Measurements from ENCODE around the gene CWC25. TPM values are rescaled to one million over a fixed set of nuclear protein-coding genes. Genes with fewer than 3 reads are reported as not detected.
A peak's percentile ranks its signal among the peaks of the same experiment; 100 is the strongest.

Gene CWC25
- total and polyA plus RNA-seq, 2 of the 13 experiments (the other 11 are each of a cell fraction or from before 2014, with no cell fraction given) = 15.6 to 22.7 TPM

DNA sequence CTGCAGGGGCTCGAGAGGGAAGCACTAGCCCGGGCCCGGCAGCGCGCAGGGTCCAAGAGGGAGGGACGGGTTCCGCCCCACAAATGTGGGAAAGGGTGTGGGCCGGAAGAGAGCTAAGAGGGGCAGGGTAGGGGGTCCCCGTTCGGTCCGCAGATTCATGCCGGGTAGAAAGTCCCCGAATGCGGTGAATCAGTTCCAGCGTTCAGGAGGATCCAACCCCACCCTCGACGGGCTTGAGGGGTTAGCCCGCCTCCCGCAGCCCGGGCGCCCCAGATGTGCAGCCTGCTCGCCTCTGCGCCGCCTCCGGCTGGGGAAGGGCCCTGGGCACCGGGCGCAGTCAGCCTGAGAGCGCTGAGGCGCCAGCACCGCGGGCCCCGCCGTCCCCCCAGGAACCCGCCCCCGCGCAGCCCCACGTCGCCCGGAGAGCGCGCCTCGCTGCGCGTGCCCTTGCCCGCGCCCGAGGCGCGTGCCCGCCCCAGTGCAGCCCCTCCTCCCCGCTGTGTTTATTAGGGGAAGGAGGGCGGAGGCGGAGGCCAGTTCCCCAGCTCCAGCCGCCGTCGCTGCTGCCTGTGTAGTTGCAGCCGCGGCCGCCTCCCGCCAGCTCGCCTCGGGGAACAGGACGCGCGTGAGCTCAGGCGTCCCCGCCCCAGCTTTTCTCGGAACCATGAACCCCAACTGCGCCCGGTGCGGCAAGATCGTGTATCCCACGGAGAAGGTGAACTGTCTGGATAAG lies 44.6 kb upstream of the CWC25 start, which contains the start of gene LASP1 (continued):
- TF ChIP-seq MTF1 (CRISPR knock-in tag; IDR thresholded peaks at IDR 0.05) (no peak), ZNF513 (CRISPR knock-in tag; conservative IDR thresholded peaks at IDR 0.05) (no peak), ZNF432 (CRISPR knock-in tag; IDR thresholded peaks at IDR 0.05; ENCODE audit: borderline replicate concordance) (no peak), NR2C2 (CRISPR knock-in tag; IDR thresholded peaks at IDR 0.05; ENCODE audit: borderline replicate concordance) (no peak), ZKSCAN1 (IDR thresholded peaks at IDR 0.05; ENCODE audit: low read length) (no peak), ZNF567 (CRISPR knock-in tag; IDR thresholded peaks at IDR 0.05; ENCODE audit: borderline replicate concordance) (no peak), NBN (conservative IDR thresholded peaks at IDR 0.05) (no peak), ZNF770 (CRISPR knock-in tag; IDR thresholded peaks at IDR 0.05) (peak; percentile 88), ZNF510 (CRISPR knock-in tag; IDR thresholded peaks at IDR 0.05; ENCODE audit: low read depth) (no peak), KDM4B (CRISPR knock-in tag; IDR thresholded peaks at IDR 0.05) (0 out of 2 replicates have a peak, but pooled peaks have one; percentile 6), ZNF614 (CRISPR knock-in tag; IDR thresholded peaks at IDR 0.05; ENCODE audit: borderline replicate concordance) (peak; percentile 36; the same call in 1 of the 2 replicates), ZNF484 (CRISPR knock-in tag; IDR thresholded peaks at IDR 0.05; ENCODE audit: borderline replicate concordance, low read depth) (no peak), SRF (IDR thresholded peaks at IDR 0.05; ENCODE audit: low read depth, low read length) (no peak), ZSCAN31 (CRISPR knock-in tag; IDR thresholded peaks at IDR 0.05; ENCODE audit: low read depth) (no peak; the same call in 1 of the 2 replicates), ZNF746 (CRISPR knock-in tag; IDR thresholded peaks at IDR 0.05) (peak; percentile 53; the same call in 1 of the 2 replicates), PHF8 (CRISPR knock-in tag; IDR thresholded peaks at IDR 0.05) (peak; percentile 84), PBX3 (CRISPR knock-in tag; IDR thresholded peaks at IDR 0.05; ENCODE audit: borderline replicate concordance) (no peak), SMARCE1 (IDR thresholded peaks at IDR 0.05; ENCODE audit: borderline replicate concordance) (no peak), ATF7-NPFF (CRISPR knock-in tag; IDR thresholded peaks at IDR 0.05; ENCODE audit: low read depth) (peak; percentile 38)
- TF ChIP-seq, protein P1, sequence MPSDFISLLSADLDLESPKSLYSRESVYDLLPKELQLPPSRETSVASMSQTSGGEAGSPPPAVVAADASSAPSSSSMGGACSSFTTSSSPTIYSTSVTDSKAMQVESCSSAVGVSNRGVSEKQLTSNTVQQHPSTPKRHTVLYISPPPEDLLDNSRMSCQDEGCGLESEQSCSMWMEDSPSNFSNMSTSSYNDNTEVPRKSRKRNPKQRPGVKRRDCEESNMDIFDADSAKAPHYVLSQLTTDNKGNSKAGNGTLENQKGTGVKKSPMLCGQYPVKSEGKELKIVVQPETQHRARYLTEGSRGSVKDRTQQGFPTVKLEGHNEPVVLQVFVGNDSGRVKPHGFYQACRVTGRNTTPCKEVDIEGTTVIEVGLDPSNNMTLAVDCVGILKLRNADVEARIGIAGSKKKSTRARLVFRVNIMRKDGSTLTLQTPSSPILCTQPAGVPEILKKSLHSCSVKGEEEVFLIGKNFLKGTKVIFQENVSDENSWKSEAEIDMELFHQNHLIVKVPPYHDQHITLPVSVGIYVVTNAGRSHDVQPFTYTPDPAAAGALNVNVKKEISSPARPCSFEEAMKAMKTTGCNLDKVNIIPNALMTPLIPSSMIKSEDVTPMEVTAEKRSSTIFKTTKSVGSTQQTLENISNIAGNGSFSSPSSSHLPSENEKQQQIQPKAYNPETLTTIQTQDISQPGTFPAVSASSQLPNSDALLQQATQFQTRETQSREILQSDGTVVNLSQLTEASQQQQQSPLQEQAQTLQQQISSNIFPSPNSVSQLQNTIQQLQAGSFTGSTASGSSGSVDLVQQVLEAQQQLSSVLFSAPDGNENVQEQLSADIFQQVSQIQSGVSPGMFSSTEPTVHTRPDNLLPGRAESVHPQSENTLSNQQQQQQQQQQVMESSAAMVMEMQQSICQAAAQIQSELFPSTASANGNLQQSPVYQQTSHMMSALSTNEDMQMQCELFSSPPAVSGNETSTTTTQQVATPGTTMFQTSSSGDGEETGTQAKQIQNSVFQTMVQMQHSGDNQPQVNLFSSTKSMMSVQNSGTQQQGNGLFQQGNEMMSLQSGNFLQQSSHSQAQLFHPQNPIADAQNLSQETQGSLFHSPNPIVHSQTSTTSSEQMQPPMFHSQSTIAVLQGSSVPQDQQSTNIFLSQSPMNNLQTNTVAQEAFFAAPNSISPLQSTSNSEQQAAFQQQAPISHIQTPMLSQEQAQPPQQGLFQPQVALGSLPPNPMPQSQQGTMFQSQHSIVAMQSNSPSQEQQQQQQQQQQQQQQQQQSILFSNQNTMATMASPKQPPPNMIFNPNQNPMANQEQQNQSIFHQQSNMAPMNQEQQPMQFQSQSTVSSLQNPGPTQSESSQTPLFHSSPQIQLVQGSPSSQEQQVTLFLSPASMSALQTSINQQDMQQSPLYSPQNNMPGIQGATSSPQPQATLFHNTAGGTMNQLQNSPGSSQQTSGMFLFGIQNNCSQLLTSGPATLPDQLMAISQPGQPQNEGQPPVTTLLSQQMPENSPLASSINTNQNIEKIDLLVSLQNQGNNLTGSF (CRISPR knock-in tag; IDR thresholded peaks at IDR 0.05) = no peak

Measured in HepG2 (cell line).